ENCODE results near the gene PCP4L1. TPM values are rescaled to one million over a fixed set of nuclear protein-coding genes. Genes with fewer than 3 reads are reported as not detected.
A peak's percentile ranks its signal among the peaks of the same experiment; 100 is the strongest.

PCP4L1 gene
- total RNA-seq, 1 donor from 2014 or later, result 0.69 TPM

DNA sequence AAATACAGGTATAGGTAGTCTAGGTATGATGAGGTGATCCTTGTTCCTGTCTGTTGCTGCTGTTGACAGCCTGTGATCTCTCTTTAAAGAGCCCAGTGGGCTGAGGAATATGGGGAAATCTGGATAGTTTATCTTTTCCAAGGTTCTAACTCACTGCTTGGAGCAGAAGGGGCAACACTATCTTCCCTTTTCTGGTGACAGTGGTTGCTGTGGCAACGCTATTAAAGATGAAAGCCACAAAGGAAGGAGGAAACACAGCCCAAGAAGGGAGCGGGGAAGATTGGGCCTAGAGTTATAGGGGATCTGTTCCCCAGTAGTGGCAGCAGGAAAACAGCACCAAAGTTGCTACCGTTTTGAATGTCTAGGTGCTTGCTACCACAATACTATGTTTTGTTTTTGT lies 8.8 kb downstream of the PCP4L1 start:
- Histone ChIP-seq H3K4me1 (no peaks in the 10 kb centered on the region), H3K9ac (no peak overlapping the region), H3K4me3 (no peak overlapping the region), H3K36me3 (no peaks in the 10 kb centered on the region), H2AFZ (replicated peaks) (peak overlapping the region; percentile 28), H3K79me2 (ENCODE audit: low read depth) (no peaks in the 10 kb centered on the region), H3K9me3 (ENCODE audit: low read depth) (no peaks in the 10 kb centered on the region), H3K27ac (no peak overlapping the region), H3K4me2 (no peak overlapping the region), H3K27me3 (no peaks in the 10 kb centered on the region), H3F3A (ENCODE audit: low read depth) (peaks cover 9% of the 10 kb centered on the region), H4K20me1 (ENCODE audit: low read depth) (no peaks in the 10 kb centered on the region)
- no peak for DNase-seq (ENCODE audit: low spot score)
- no peaks in the 10 kb centered on the region for H3K27me3 Mint-ChIP-seq (ENCODE audit: insufficient read depth, low read depth)
- H3K4me1 Mint-ChIP-seq, result peaks cover 13% of the 10 kb centered on the region
- no peak overlapping the region for H3K27ac Mint-ChIP-seq
- H3K4me3 Mint-ChIP-seq, result no peak overlapping the region
- TF ChIP-seq EZH2phosphoT487 (IDR thresholded peaks at IDR 0.05) (no peak), EZH2 (IDR thresholded peaks at IDR 0.05) (no peak)
- TF ChIP-seq, protein P1, sequence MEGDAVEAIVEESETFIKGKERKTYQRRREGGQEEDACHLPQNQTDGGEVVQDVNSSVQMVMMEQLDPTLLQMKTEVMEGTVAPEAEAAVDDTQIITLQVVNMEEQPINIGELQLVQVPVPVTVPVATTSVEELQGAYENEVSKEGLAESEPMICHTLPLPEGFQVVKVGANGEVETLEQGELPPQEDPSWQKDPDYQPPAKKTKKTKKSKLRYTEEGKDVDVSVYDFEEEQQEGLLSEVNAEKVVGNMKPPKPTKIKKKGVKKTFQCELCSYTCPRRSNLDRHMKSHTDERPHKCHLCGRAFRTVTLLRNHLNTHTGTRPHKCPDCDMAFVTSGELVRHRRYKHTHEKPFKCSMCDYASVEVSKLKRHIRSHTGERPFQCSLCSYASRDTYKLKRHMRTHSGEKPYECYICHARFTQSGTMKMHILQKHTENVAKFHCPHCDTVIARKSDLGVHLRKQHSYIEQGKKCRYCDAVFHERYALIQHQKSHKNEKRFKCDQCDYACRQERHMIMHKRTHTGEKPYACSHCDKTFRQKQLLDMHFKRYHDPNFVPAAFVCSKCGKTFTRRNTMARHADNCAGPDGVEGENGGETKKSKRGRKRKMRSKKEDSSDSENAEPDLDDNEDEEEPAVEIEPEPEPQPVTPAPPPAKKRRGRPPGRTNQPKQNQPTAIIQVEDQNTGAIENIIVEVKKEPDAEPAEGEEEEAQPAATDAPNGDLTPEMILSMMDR (IDR thresholded peaks at IDR 0.05), result no peak
- no peaks in the 10 kb centered on the region for H3K9me3 Mint-ChIP-seq
- H3K36me3 Mint-ChIP-seq, result no peaks in the 10 kb centered on the region

DNA sequence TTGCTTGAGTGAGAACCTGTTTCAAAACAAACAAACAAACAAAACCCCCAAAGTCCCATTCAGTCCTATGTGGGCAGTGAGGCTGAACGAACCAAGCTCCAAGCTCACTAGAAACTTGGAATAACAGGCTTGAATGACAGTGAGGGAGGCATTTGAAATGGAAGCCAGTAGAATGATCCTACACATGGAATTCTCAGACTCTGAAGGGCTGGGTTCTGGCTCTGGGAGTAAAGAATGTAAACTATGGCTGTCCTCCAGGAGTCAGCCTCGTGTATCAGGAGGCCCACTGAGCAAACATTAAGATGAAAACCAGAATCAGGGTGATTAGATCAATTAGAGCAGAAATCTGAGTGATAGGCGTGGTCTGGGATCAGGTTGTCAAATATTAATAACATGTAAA lies 14.9 kb downstream of the PCP4L1 start:
- no peak overlapping the region for H2AFZ ChIP-seq (replicated peaks)
- H3K27ac Mint-ChIP-seq, result no peak overlapping the region

DNA sequence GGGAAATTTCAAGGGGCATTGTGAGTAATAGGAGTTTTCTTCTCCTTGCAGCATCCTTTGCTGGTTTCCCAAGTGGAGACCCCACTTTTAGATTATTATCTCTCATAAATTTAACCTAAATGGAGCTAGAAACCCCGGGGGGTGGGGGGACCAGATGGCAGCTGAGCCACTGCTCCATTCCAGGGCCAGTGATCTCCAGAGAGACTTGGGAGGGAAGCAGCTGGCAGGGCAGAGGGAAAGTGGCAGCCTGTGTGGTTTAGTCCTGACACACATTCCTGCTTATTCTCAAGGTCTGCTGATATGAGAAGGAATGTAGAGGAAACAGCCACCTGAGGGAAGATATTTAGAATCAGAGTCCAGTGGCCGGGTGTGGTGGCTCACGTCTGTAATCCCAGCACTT lies 16.3 kb downstream of the PCP4L1 start:
- no peaks in the 10 kb centered on the region for H3K4me1 Mint-ChIP-seq
- Histone ChIP-seq H3K36me3 (no peaks in the 10 kb centered on the region), H3K27ac (no peak overlapping the region), H3F3A (ENCODE audit: low read depth) (no peaks in the 10 kb centered on the region), H3K4me2 (no peak overlapping the region), H3K4me1 (no peaks in the 10 kb centered on the region), H3K9me3 (ENCODE audit: low read depth) (no peaks in the 10 kb centered on the region), H3K27me3 (peaks cover 11% of the 10 kb centered on the region), H4K20me1 (ENCODE audit: low read depth) (no peaks in the 10 kb centered on the region), H3K9ac (no peak overlapping the region), H3K79me2 (ENCODE audit: low read depth) (no peaks in the 10 kb centered on the region), H3K4me3 (no peak overlapping the region), H2AFZ (replicated peaks) (no peak overlapping the region)
- H3K9me3 Mint-ChIP-seq, result no peaks in the 10 kb centered on the region
- H3K4me3 Mint-ChIP-seq, result no peak overlapping the region
- TF ChIP-seq, protein P1 (IDR thresholded peaks at IDR 0.05), result no peak
- no peak for TF ChIP-seq EZH2phosphoT487 (IDR thresholded peaks at IDR 0.05)
- TF ChIP-seq EZH2 (IDR thresholded peaks at IDR 0.05), result no peak
- no peaks in the 10 kb centered on the region for H3K27me3 Mint-ChIP-seq (ENCODE audit: insufficient read depth, low read depth)
- no peaks in the 10 kb centered on the region for H3K36me3 Mint-ChIP-seq
- no peak overlapping the region for H3K27ac Mint-ChIP-seq
- DNase-seq (ENCODE audit: low spot score), result no peak

More for the DNA sequence above, 14.9 kb downstream of the PCP4L1 start:
- H3K4me1 ChIP-seq, result no peaks in the 10 kb centered on the region
- Mint-ChIP-seq H3K4me3 (no peak overlapping the region), H3K36me3 (no peaks in the 10 kb centered on the region), H3K4me1 (no peaks in the 10 kb centered on the region), H3K27me3 (ENCODE audit: insufficient read depth, low read depth) (no peaks in the 10 kb centered on the region), H3K9me3 (no peaks in the 10 kb centered on the region)
- H3K79me2 ChIP-seq (ENCODE audit: low read depth), result no peaks in the 10 kb centered on the region
- H3K4me3 ChIP-seq, result no peak overlapping the region
- DNase-seq (ENCODE audit: low spot score), result no peak
- H3K4me2 ChIP-seq, result no peak overlapping the region
- H3K9me3 ChIP-seq (ENCODE audit: low read depth), result no peaks in the 10 kb centered on the region
- peaks cover 11% of the 10 kb centered on the region for H3K27me3 ChIP-seq
- TF ChIP-seq, protein P1 (IDR thresholded peaks at IDR 0.05), result no peak
- TF ChIP-seq EZH2phosphoT487 (IDR thresholded peaks at IDR 0.05), result no peak
- TF ChIP-seq EZH2 (IDR thresholded peaks at IDR 0.05), result no peak
- no peak overlapping the region for H3K9ac ChIP-seq
- no peaks in the 10 kb centered on the region for H4K20me1 ChIP-seq (ENCODE audit: low read depth)
- no peak overlapping the region for H3K27ac ChIP-seq
- no peaks in the 10 kb centered on the region for H3F3A ChIP-seq (ENCODE audit: low read depth)
- H3K36me3 ChIP-seq, result no peaks in the 10 kb centered on the region

All from neural progenitor cell (in vitro differentiated cells).